Naive thymus-derived CD8-positive, alpha-beta T cell (primary cell): Measurements from ENCODE around the gene LDHAL6B. TPM values are rescaled to one million over a fixed set of nuclear protein-coding genes. Genes with fewer than 3 reads are reported as not detected.
"Not testable (repeated sequence)": the region's sequence is repeated elsewhere in the genome, so short reads cannot be mapped to it uniquely, and the experiment has no call there.

Source experiments
- ATAC-seq, 2 donors: fragments of 150-1000 bp; cut with Tn5 transposase in 1 of 2; sonication (Bioruptor Pico), chemical (Tn5 transposase) in 1 of 2; 1 replicate in 1 of 2; 2 replicates in 1 of 2; pipeline ENCODE4 v1.10.0; 2021; ENCODE audit warnings: mild to moderate bottlenecking in 2 of 2, moderate library complexity in 2 of 2
- POLR2A ChIA-PET: fragments of 350-600 bp; sonication (Branson Sonifier 250); formaldehyde crosslinking; loops from one replicate; lab custom pipeline; 2021; ENCODE audit warnings: antibody characterized with exemption; lab: Charles Lee
- DNase-seq, 10 donors: peaks; one replicate each; pipeline versions ENCODE4 v3.0.0 to v3.0.0-alpha.2; 2020 to 2022
- H3K27ac Mint-ChIP-seq, 10 donors: one replicate each; pipeline ENCODE4 v1.8.0; 2020 to 2022; ENCODE audit warnings: mild to moderate bottlenecking in 10 of 10, mixed read lengths in 10 of 10, moderate library complexity in 4 of 10, inconsistent platforms in 1 of 10
- H3K27me3 Mint-ChIP-seq, 5 donors: one replicate each; pipeline ENCODE4 v1.8.0; 2021 to 2022; ENCODE audit warnings: mixed read lengths in 5 of 5
- H3K36me3 Mint-ChIP-seq, 3 donors: one replicate each; pipeline ENCODE4 v1.8.0; 2020 to 2022; ENCODE audit warnings: mixed read lengths in 3 of 3, mild to moderate bottlenecking in 2 of 3, inconsistent platforms in 1 of 3
- H3K4me1 Mint-ChIP-seq, 4 donors: one replicate each; pipeline ENCODE4 v1.8.0; 2021 to 2022; ENCODE audit warnings: mixed read lengths in 4 of 4
- H3K4me3 Mint-ChIP-seq, 10 donors: one replicate each; pipeline ENCODE4 v1.8.0; 2020 to 2022; ENCODE audit warnings: mild to moderate bottlenecking in 10 of 10, mixed read lengths in 10 of 10, moderate library complexity in 6 of 10, inconsistent platforms in 1 of 10
- H3K9me3 Mint-ChIP-seq, 9 donors: one replicate each; pipeline ENCODE4 v1.8.0; 2020 to 2022; ENCODE audit warnings: mixed read lengths in 9 of 9, mild to moderate bottlenecking in 3 of 9, inconsistent platforms in 1 of 9, moderate library complexity in 1 of 9
- polyA plus RNA-seq, 3 donors: library from polyadenylated mRNA; unstranded; fragments of 300-500 nt; fragmentation: Illumina TruSeq; gene quantifications; one replicate each; pipeline ENCODE4 v1.2.3, GENCODE V29; 2021
- total RNA-seq, 8 experiments: library from RNA in 2 of 8; stranded (reverse) in 2 of 8; gene quantifications; one replicate each; pipeline ENCODE4 v1.2.3 and lab custom pipeline; 2021 to 2026

LDHAL6B gene
- total RNA-seq (not detected), polyA plus RNA-seq (not detected), total RNA-seq (lab: John Stamatoyannopoulos, UW) (0 reads per million in 6 experiments)

GRCh38 chr15:59206623-59207183 lies at the start of gene LDHAL6B:
Gene LDHAL6B, plus strand, starts transcription at chr15:59206843. Its CDS starts 98 bp downstream, at chr15:59206941.
- no peak within 1 kb of the TSS for H3K4me3 Mint-ChIP-seq
- ATAC-seq: no peak
- no peaks in the 10 kb centered on the region for H3K9me3 Mint-ChIP-seq
- H3K27me3 Mint-ChIP-seq: peaks cover 0 to 3% (median 2%) of the 10 kb centered on the region in 5 donors
- DNase-seq: no peak
- H3K4me1 Mint-ChIP-seq: no peaks in the 10 kb centered on the region
- no peaks in the 10 kb centered on the region for H3K36me3 Mint-ChIP-seq
- no peak within 1 kb of the TSS for H3K27ac Mint-ChIP-seq
- POLR2A ChIA-PET: interaction anchor here (1.2 kb wide), 1 partner anchor 13 kb away, joined by 3 read pairs; no protein-coding TSS in a partner anchor

DNA sequence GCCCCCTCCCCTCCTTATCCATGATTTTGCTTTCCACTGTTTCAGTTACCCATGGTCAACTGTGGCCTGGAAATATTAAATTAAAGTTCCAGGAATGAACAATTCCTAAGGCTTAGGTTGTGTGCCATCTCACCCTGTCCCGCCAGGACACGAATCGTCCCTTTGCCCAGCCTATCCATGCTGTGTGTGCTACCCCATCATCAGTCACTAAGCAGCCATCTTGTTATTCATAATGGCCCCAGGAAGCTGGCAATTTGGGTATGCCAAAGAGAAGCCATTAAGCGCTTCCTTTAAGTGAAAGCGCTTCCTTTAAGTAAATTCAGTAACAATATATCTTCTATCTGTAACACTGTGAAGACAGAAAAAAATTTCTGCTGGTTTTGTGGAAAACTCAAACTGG lies 49.2 kb upstream of the LDHAL6B start:
- Mint-ChIP-seq H3K4me1 (no peaks in the 10 kb centered on the region), H3K9me3 (no peaks in the 10 kb centered on the region), H3K4me3 (no peak overlapping the region), H3K27me3 (no peaks in the 10 kb centered on the region), H3K27ac (no peak overlapping the region), H3K36me3 (no peaks in the 10 kb centered on the region)
- ATAC-seq (no peak), DNase-seq (no peak)
- POLR2A ChIA-PET: no interaction called here

- ATAC-seq: no peak
- no peak overlapping the region for H3K27ac Mint-ChIP-seq
- H3K4me3 Mint-ChIP-seq: no peak overlapping the region
- POLR2A ChIA-PET: no interaction called here
- H3K9me3 Mint-ChIP-seq: no peaks in the 10 kb centered on the region
- DNase-seq: no peak
- H3K4me1 Mint-ChIP-seq: no peaks in the 10 kb centered on the region
- no peaks in the 10 kb centered on the region for H3K36me3 Mint-ChIP-seq
- H3K27me3 Mint-ChIP-seq: no peaks in the 10 kb centered on the region
These were observed 48.6 kb upstream of the LDHAL6B start for GRCh38 chr15:59157840-59158700.

- Mint-ChIP-seq H3K4me1 (no peaks in the 10 kb centered on the region), H3K9me3 (no peaks in the 10 kb centered on the region), H3K4me3 (no peak overlapping the region), H3K27me3 (no peaks in the 10 kb centered on the region), H3K36me3 (no peaks in the 10 kb centered on the region), H3K27ac (no peak overlapping the region)
- POLR2A ChIA-PET: no interaction called here
- DNase-seq: no peak
- no peak for ATAC-seq
These were observed 48.0 kb upstream of the LDHAL6B start for GRCh38 chr15:59158701-59159034.

DNA sequence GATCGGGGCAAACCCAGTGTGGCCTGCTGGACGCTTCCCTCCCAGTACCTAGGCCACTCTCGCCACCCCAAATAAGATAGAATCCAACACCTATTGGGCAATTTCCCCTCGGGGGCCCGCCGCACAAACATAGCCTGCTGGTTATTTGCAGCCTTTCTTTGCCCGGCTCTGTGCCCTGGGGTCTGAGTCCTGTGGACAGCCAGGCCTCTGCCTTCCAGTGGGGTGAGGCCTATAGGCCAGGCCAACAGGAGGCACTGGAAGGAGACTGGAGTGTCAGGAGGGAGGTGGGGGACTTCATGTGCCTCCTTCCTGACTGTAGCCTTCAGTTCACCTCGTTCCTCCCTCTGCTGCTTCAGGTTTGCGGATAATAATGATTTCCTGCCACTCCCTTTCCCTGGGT lies 47.4 kb upstream of the LDHAL6B start:
- no peaks in the 10 kb centered on the region for H3K36me3 Mint-ChIP-seq
- H3K9me3 Mint-ChIP-seq: no peaks in the 10 kb centered on the region
- POLR2A ChIA-PET: no interaction called here
- ATAC-seq: no peak
- no peak overlapping the region for H3K27ac Mint-ChIP-seq
- no peaks in the 10 kb centered on the region for H3K4me1 Mint-ChIP-seq
- no peaks in the 10 kb centered on the region for H3K27me3 Mint-ChIP-seq
- no peak for DNase-seq
- H3K4me3 Mint-ChIP-seq: no peak overlapping the region

DNA sequence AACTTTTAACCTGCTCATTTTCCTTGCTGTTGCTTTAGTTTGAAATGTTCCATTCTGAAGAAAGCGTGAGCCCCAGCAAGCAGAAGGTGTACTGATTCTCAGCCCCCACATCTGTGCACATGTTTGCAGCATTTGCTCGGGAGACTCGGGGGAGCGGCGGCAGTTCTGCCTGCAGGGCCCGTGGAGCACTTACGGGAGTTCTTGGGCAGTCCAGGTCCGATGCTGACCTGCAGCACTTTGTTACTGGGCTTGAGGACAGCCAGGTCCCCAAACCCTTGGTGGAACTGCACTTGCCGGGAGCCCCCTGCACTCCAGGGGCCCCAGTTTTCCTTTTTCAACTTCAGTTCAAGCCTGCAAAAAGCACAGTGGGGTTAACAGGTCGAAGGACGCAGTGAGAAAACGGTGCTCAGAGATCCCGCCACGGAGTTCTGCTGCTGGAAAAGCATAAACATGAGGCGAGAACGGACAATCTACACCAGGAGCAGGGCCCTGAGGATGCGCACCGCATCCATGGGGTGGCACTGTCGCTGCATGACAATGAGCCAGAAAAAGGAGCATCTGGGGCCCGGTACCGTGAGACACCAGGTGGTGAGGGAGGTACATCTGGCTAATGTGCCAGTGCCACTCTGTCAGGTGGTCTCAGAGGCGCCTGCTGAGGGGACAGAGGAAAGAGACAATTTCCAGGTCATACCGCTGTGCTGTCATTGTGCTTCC lies 45.6 kb upstream of the LDHAL6B start:
- DNase-seq (peak in 2 of 10 donors; percentile 13), ATAC-seq (no peak)
- Mint-ChIP-seq H3K9me3 (no peaks in the 10 kb centered on the region), H3K36me3 (no peaks in the 10 kb centered on the region), H3K4me1 (no peaks in the 10 kb centered on the region), H3K27me3 (no peaks in the 10 kb centered on the region), H3K4me3 (no peak overlapping the region), H3K27ac (peak overlapping the region in 1 of 10 donors; percentile 13)
- POLR2A ChIA-PET: no interaction called here

GRCh38 chr15:59162080-59162479 lies 44.6 kb upstream of the LDHAL6B start:
- H3K27ac Mint-ChIP-seq, ATAC-seq, H3K9me3 Mint-ChIP-seq, POLR2A ChIA-PET, DNase-seq, H3K4me3 Mint-ChIP-seq, H3K36me3 Mint-ChIP-seq, H3K27me3 Mint-ChIP-seq, H3K4me1 Mint-ChIP-seq: not testable (repeated sequence)

DNA sequence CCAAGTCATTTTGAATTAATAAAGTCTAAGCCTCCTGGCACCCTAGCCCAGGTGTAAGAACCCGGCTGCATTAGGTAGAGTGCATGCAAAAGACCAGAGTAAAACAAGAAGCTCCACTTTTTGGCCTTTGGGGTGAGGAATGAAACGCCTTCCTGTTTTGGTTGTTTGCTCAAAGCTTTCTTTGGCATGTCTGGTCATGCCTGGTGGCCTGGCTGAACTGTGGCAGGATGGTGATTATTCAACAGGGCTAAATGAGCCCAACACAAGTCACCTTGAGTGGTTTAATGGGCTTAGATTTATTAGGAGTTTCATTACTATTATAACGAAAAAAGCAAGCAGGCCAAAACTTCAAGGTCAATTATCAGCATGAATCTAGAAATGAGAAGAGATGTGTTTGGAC lies 40.9 kb upstream of the LDHAL6B start:
- POLR2A ChIA-PET: no interaction called here
- peaks cover 0 to 4% (median 2%) of the 10 kb centered on the region in 4 donors for H3K4me1 Mint-ChIP-seq
- H3K27ac Mint-ChIP-seq: no peak overlapping the region
- no peaks in the 10 kb centered on the region for H3K27me3 Mint-ChIP-seq
- no peak for DNase-seq
- no peak for ATAC-seq
- no peaks in the 10 kb centered on the region for H3K9me3 Mint-ChIP-seq
- H3K4me3 Mint-ChIP-seq: no peak overlapping the region
- H3K36me3 Mint-ChIP-seq: no peaks in the 10 kb centered on the region

DNA sequence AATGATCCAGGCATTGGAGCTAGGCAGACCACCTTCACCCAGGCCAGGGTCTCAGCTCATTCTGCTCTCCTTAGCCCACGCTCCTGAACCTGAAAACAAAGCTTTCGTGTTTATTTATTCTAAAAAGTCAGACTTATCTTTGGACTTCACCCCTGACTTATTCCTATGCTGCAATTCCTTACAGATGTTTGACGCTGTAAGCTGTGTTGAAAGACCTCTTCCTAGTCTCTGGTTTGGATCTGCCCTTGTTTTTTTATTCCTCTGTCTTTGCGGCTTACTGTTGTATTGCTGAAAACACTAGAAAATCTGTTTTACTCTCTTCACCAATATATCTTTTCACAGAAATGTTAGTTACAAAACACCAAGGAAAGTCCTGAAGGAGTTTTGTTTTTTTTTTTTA lies 40.5 kb upstream of the LDHAL6B start:
- ATAC-seq (no peak), DNase-seq (no peak)
- H3K4me3 Mint-ChIP-seq: no peak overlapping the region
- no peaks in the 10 kb centered on the region for H3K36me3 Mint-ChIP-seq
- POLR2A ChIA-PET: no interaction called here
- H3K27ac Mint-ChIP-seq: no peak overlapping the region
- no peaks in the 10 kb centered on the region for H3K9me3 Mint-ChIP-seq
- H3K27me3 Mint-ChIP-seq: no peaks in the 10 kb centered on the region
- H3K4me1 Mint-ChIP-seq: peaks cover 0 to 4% (median 2%) of the 10 kb centered on the region in 4 donors

DNA sequence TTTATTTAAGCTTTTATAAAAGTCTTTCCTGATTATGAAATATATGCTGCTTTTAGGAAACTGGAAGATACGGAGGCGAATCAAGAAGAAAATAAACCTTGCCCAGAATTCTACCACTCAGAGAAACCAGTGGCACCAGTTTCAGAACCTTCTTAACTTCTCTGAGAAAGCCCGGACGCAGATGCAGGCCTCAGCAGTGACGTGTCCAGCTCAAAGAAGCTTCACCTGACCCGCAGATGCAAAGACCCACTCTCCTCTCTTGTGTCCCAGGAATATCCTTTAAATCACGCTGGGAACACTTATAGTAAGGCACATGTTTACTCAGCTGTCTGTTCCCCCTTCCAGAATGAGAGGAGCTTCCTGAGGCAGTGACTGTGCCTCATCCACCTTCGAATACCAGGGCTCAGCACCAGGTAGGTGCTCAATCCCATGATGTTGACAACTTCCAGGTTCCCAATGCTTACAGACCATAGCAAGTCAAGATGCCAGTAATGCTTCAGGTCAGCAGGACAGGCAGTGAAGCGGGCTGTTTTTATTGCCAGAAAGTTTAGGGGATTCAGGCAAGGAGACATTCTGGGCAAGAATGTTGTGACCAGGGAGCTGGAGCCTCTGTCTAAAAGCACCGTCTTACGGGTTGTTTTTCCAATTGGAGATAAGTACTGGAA lies 39.9 kb upstream of the LDHAL6B start:
- Mint-ChIP-seq H3K4me3 (no peak overlapping the region), H3K27me3 (no peaks in the 10 kb centered on the region), H3K4me1 (peaks cover 0 to 4% (median 2%) of the 10 kb centered on the region in 4 donors), H3K36me3 (no peaks in the 10 kb centered on the region), H3K27ac (no peak overlapping the region), H3K9me3 (no peaks in the 10 kb centered on the region)
- DNase-seq (no peak), ATAC-seq (no peak)
- POLR2A ChIA-PET: no interaction called here

DNA sequence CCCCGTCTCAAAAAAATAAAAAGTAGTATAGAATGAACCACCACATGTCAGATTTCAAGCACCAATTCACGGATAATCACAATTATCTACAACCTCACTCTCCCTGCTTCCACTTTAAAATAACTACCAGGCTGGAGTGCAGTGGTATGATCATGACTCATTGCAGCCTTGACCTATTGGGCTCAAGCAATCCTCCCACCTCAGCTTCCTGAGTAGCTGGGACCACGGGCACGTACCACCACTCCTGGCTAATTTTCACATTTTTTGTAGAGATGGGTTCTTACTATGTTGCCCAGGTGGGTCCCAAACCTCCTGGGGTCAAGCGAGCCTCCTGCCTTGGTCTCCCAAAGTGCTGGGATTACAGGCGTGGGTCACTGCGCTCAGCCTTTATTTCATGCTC lies 38.1 kb upstream of the LDHAL6B start:
- DNase-seq (no peak), ATAC-seq (no peak)
- H3K27me3 Mint-ChIP-seq: peaks cover 0 to under 1% (median 0%) of the 10 kb centered on the region in 5 donors
- peaks cover 0 to under 1% (median 0%) of the 10 kb centered on the region in 9 donors for H3K9me3 Mint-ChIP-seq
- no peak overlapping the region for H3K4me3 Mint-ChIP-seq
- POLR2A ChIA-PET: no interaction called here
- no peaks in the 10 kb centered on the region for H3K36me3 Mint-ChIP-seq
- H3K4me1 Mint-ChIP-seq: peaks cover 0 to 4% (median 2%) of the 10 kb centered on the region in 4 donors
- H3K27ac Mint-ChIP-seq: no peak overlapping the region

- Mint-ChIP-seq H3K36me3 (no peaks in the 10 kb centered on the region), H3K27me3 (peaks cover 0 to 3% (median 0%) of the 10 kb centered on the region in 5 donors), H3K9me3 (peaks cover 0 to 4% (median 0%) of the 10 kb centered on the region in 9 donors), H3K27ac (peak overlapping the region in 1 of 10 donors; percentile 4), H3K4me1 (peaks cover 0 to 4% (median 2%) of the 10 kb centered on the region in 4 donors), H3K4me3 (no peak overlapping the region)
- DNase-seq: no peak
- no peak for ATAC-seq
- POLR2A ChIA-PET: no interaction called here
These were observed 37.4 kb upstream of the LDHAL6B start for GRCh38 chr15:59169251-59169708.
